CD4-positive, alpha-beta T cell treated with Interleukin-2 at 100 ng/mL for 4 hours (primary cell): ENCODE data around the gene PAWR.
"Not testable (repeated sequence)": the region's sequence is repeated elsewhere in the genome, so short reads cannot be mapped to it uniquely, and the experiment has no call there.

Experiments used
- DNase-seq: peaks from one replicate; pipeline ENCODE4 v3.0.0-alpha.2; 2020; ENCODE audit warnings: low spot score

The PAWR gene

GRCh38 chr12:79686171-79686570, 4.6 kb downstream of the PAWR start:
- DNase-seq = no peak

DNA sequence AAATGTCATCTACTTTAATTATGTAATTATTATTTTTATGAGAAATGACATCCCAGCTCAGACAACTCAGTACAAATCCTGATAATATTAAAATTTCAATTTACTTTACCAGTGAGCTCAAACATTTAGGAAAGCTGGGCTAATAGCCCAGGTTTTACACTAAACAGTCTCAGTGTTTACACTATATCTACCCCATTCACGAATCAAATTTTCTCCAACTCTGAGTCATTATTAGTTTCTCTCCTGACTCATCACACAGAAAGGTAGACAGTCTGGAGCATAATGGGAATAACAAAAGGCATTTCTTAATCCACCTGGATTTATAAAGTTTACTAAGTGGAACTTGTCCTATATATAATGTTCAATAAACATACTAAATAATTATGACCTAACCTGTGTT, 5.7 kb downstream of the PAWR start:
- no peak for DNase-seq

- DNase-seq = not testable (repeated sequence)
Observed at GRCh38 chr12:79684338-79684737, 6.4 kb downstream of the PAWR start.

DNA sequence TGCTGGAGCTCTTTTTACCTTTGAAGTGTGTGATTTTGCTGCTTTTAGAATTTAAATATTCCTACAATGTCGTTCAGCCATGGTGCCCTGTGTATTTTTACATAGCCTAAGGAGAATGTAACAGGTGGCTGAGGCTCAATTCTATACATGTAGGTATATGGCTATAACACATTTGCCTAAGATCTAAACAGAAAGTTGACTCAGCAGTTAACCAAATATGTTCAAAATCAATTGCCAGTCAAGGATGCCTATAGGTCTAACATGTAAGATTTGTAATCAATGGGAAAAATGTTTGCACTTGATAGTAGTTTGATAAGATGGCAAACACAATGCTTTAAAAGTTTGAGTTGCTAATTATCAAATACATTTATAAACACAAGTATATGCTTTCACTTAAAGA, 8.2 kb downstream of the PAWR start:
- DNase-seq = no peak

GRCh38 chr12:79681008-79681590, 9.7 kb downstream of the PAWR start:
- no peak for DNase-seq

DNA sequence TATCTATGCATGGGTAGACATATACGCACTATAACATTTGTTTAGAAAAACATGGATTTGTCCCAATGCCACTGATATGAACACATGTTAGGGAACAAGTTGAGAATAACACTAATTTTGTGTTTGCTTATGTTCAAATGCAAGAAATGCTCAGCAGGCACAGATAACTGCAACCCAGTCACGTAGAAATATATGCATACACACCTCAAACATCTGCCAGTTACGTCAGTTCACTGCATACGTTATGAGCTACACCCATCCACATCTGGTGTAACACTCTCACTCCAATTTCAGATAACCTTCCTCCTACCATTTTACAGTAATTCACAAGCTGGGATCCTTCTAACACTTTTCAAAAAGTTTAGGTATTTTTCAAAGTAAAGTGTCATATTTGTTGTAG, 10.7 kb downstream of the PAWR start:
- DNase-seq = no peak

DNA sequence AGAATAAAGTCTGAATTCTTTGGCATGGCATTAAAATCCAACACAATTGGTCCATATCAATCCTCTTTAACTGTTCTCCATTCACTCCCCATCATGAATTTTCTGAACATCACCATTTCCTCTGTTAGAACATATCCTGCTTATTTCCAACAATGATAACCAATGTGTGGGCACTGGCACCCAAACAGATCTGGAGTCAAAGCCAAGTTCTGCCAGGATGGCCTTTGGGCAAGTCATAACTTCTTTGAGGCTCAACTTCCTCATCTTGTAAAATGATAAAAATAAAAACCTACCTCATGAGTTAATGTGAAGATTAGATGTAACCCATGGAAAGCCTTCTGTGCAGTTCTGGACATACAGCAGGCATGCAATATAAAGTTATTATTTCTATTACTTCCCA, 12.5 kb downstream of the PAWR start:
- no peak for DNase-seq

DNA sequence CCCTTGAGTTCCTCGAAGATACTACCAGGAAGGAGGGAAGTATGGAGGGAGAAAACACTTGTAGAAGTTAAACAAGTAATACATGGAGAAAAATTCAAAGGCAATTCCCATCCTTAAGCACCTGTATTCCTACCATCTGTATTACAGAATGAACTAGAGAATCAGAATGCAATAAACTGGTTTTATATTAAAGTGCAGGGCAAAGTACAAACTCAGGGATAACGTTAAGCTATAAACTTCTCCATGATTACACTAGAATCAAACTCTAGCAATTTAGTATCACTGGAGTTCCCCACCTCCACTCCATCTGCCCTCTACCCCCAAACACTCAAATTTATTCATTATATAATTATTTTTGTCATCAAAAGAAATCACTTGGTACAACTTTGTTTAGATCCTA, 13.1 kb downstream of the PAWR start:
- no peak for DNase-seq

- DNase-seq = no peak
Observed at GRCh38 chr12:79676579-79676978, 14.2 kb downstream of the PAWR start.

- DNase-seq = no peak
Observed at GRCh38 chr12:79674629-79675028, 16.1 kb downstream of the PAWR start.

DNA sequence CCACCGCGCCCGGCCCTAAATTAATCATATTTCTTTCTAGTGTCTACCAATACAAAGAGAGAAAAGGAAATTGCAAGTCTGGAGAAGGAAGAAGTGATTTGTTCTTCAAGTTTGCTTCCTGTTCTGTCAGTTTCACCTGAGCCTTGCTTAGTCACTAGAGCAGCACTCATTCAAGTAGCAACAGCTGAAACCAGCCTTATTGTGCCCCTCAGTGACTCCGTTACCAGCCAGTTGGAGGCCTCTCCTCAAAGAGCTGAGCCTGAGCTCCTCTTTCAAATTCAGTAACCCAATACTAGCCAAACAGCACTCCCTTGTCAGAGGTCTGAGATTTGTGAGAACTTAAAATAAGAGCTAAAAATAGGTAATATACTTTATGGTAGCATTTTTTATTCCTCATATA, 17.4 kb downstream of the PAWR start:
- no peak for DNase-seq

DNA sequence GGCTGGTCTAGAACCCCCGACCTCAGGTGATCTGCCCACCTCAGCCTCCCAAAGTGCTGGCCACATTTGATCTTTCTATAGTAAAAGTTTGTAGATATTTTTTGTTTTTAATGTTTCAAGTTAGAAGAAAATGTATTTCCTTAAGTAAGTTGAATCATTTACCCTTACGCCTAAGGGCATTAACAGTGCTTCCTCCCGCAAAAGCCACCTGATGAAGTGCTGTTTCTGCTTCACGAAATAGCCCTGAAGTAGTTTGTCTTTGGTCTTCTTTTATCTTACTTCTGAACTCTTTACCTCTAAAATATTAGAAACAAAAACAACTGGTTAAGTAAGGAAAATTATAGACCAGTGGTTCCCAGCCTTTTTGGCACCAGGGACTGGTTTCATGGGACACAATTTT, 22.7 kb downstream of the PAWR start:
- DNase-seq = no peak

- DNase-seq = no peak
Observed at GRCh38 chr12:79665212-79665887, 25.4 kb downstream of the PAWR start.

- DNase-seq = no peak
Observed at GRCh38 chr12:79664518-79664917, 26.2 kb downstream of the PAWR start.

GRCh38 chr12:79662046-79662811, 28.5 kb downstream of the PAWR start:
- DNase-seq = no peak

DNA sequence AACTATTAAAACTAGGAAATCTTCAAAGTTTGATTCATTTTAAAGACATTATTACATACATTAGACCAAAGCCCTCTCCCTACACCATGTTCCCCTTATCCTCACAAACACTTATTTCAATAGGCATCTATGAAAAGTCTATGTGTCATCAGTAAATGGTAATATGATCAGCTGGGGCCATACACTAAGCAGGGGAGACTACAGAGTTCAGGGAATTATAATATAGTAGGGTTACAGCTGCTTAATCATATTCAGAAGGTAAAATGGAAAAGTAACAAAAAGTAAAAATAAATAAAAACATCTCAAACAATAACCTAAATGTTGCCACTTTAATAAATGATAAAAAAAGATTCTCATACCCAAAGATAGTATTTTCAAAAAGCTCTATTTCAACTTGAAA, 29.1 kb downstream of the PAWR start:
- DNase-seq = no peak

GRCh38 chr12:79659961-79660431, 30.8 kb downstream of the PAWR start:
- no peak for DNase-seq

DNA sequence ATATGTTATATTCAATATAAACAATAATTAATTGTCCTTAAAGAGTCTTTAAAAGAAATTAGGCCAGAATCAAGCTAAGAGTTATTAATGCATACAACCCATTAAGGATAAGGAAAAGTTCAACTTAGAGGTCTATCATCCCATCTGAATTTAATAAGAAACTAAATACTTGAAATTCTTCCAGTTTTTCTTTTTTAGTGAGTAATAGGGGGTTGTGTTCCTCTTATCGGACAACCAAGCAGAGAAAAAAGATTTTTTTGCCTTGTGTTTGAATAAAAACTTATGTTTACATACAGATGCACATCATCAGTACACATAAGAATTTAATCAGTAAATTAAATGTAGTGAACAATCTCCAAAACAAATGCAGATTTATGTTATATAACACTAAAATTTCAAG, 32.5 kb downstream of the PAWR start:
- no peak for DNase-seq

- DNase-seq = no peak
Observed at GRCh38 chr12:79657136-79657535, 33.6 kb downstream of the PAWR start.

- DNase-seq = no peak
Observed at GRCh38 chr12:79655036-79655435, 35.7 kb downstream of the PAWR start.

- DNase-seq = no peak
Observed at GRCh38 chr12:79652521-79652920, 38.2 kb downstream of the PAWR start.

DNA sequence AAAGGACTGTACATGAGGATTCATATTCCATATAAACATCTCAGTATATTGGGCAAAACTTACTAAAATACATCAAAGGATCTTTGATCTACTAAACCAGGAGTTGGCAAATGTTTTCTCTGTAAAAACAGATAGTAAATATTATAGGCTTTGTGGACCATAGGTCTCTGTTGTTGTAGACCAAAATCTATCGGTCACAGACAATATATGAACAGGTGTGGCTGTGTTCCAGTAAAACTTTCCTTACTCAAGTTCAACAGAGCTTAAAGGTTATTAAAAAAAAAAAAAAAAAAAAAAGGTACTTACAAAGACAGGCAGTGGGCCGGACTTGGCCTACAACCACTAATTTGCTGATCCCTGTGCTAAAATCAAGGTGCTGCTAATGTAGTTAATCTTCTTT, 40.3 kb downstream of the PAWR start:
- DNase-seq = no peak

DNA sequence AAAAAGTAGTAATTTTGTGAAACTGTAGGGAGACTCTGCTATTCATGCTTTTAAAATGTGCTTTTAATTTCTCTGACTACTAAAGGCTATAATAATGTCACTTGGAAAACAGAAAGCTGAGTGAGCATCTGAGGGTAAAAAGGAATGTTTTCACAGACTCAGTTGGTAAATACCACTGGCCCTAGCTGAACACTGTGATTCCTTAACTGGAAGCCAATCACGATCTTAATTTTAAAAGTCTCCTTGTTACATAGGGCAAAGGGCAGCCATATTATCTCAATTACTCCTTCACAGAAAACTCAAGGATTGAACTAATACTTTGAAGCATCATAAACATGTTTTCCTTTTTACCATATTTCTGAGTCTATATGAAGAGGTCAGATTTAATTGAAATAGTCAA, 41.9 kb downstream of the PAWR start:
- DNase-seq = no peak
